HTR-8/SVneo (cell line): ENCODE data around the gene TEX264.

Experiments
- DNase-seq: peaks from one replicate; pipeline ENCODE4 v3.0.0; 2011; ENCODE audit warnings: low spot score, mixed read lengths; ENCODE audit not compliant: insufficient read length
- FAIRE-seq: peaks from 2 replicates; lab custom pipeline; 2011; peaks lifted over from hg19 to GRCh38; lab: Jason Lieb, UNC

TEX264 gene

GRCh38 chr3:51711352-51712037 is 40.4 kb downstream of the TEX264 start:
- FAIRE-seq (no peak), DNase-seq (no peak)

GRCh38 chr3:51712038-51712420 is 41.0 kb downstream of the TEX264 start:
- no peak for DNase-seq
- FAIRE-seq = no peak

- DNase-seq = no peak
- FAIRE-seq = no peak
Observed at GRCh38 chr3:51712511-51712931, 41.5 kb downstream of the TEX264 start.

- no peak for FAIRE-seq
- no peak for DNase-seq
Observed at GRCh38 chr3:51712963-51713362, 41.9 kb downstream of the TEX264 start.

GRCh38 chr3:51715231-51715976 is 44.4 kb downstream of the TEX264 start:
- FAIRE-seq (no peak), DNase-seq (no peak)

- no peak for FAIRE-seq
- DNase-seq = no peak
Observed at GRCh38 chr3:51715977-51716294, 44.9 kb downstream of the TEX264 start.

GRCh38 chr3:51716805-51717204 is 45.8 kb downstream of the TEX264 start:
- DNase-seq (no peak), FAIRE-seq (peak; percentile 40)

GRCh38 chr3:51717446-51717845 is 46.4 kb downstream of the TEX264 start:
- FAIRE-seq (no peak), DNase-seq (no peak)

GRCh38 chr3:51717947-51718346 is 46.9 kb downstream of the TEX264 start:
- FAIRE-seq = no peak
- no peak for DNase-seq

- FAIRE-seq (no peak), DNase-seq (peak; percentile 67)
Observed at GRCh38 chr3:51718547-51719409, 47.7 kb downstream of the TEX264 start.

GRCh38 chr3:51719410-51720025 is 48.5 kb downstream of the TEX264 start:
- FAIRE-seq = no peak
- DNase-seq = no peak

- no peak for FAIRE-seq
- DNase-seq = no peak
Observed at GRCh38 chr3:51720292-51721061, 49.4 kb downstream of the TEX264 start.

GRCh38 chr3:51721062-51721745 is 50.2 kb downstream of the TEX264 start:
- FAIRE-seq (no peak), DNase-seq (no peak)

- no peak for DNase-seq
- FAIRE-seq = no peak
Observed at GRCh38 chr3:51722362-51722761, 51.3 kb downstream of the TEX264 start.

- DNase-seq (no peak), FAIRE-seq (no peak)
Observed at GRCh38 chr3:51727500-51727899, 56.4 kb downstream of the TEX264 start.

GRCh38 chr3:51729042-51729633 is 58.1 kb downstream of the TEX264 start:
- no peak for FAIRE-seq
- no peak for DNase-seq

GRCh38 chr3:51733859-51734571 is 63.0 kb downstream of the TEX264 start:
- FAIRE-seq (peak; percentile 20), DNase-seq (no peak)

- no peak for DNase-seq
- FAIRE-seq = no peak
Observed at GRCh38 chr3:51734572-51734907, 63.5 kb downstream of the TEX264 start.
